ENCODE measurements around the gene C1orf35.

DNA sequence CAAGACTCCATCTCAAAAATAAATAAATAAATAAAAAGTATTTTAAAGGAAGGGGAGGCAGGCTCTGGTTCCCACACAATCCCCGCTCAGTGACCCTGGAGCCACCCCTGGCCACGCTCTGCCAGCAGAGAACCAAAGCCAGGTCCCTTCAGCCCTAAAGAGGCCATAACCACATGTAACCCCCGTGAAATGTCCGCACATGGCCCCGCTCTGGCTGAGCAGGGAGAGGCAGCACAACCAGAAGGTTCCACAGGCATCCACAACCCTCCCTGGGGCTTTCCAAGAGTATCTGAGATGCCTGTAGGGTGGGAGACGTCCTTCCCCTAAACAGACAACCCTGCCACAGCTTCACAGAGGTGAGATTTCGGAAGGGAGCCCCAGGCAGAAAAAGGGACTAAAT is 22.0 kb downstream of the C1orf35 start:
- TF ChIP-seq, protein P1, sequence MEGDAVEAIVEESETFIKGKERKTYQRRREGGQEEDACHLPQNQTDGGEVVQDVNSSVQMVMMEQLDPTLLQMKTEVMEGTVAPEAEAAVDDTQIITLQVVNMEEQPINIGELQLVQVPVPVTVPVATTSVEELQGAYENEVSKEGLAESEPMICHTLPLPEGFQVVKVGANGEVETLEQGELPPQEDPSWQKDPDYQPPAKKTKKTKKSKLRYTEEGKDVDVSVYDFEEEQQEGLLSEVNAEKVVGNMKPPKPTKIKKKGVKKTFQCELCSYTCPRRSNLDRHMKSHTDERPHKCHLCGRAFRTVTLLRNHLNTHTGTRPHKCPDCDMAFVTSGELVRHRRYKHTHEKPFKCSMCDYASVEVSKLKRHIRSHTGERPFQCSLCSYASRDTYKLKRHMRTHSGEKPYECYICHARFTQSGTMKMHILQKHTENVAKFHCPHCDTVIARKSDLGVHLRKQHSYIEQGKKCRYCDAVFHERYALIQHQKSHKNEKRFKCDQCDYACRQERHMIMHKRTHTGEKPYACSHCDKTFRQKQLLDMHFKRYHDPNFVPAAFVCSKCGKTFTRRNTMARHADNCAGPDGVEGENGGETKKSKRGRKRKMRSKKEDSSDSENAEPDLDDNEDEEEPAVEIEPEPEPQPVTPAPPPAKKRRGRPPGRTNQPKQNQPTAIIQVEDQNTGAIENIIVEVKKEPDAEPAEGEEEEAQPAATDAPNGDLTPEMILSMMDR (IDR thresholded peaks at IDR 0.05; ENCODE audit: low read depth, low read length), result no peak
- no peak for TF ChIP-seq EZH2phosphoT487 (IDR thresholded peaks at IDR 0.05; ENCODE audit: low read depth)
